Naive thymus-derived CD4-positive, alpha-beta T cell (primary cell): ENCODE measurements around the gene TNIK. TPM values are rescaled to one million over a fixed set of nuclear protein-coding genes. Genes with fewer than 3 reads are reported as not detected.

Source experiments
- ATAC-seq: fragments of 150-1000 bp; cut with Tn5 transposase; 2 replicates; pipeline ENCODE4 v1.10.0; 2021; ENCODE audit warnings: mild to moderate bottlenecking, moderate library complexity
- CTCF ChIA-PET: fragments of 350-600 bp; sonication (Branson Sonifier 250); formaldehyde crosslinking; loops from one replicate; lab custom pipeline; 2021; ENCODE audit warnings: antibody characterized with exemption; lab: Charles Lee
- POLR2A ChIA-PET: fragments of 350-600 bp; sonication (Branson Sonifier 250); formaldehyde crosslinking; loops from one replicate; lab custom pipeline; 2021; ENCODE audit warnings: antibody characterized with exemption, inconsistent platforms; lab: Charles Lee
- DNase-seq, 9 donors: peaks; one replicate each; pipeline versions ENCODE4 v3.0.0 to v3.0.0-alpha.2; 2020 to 2022; ENCODE audit warnings: mixed read lengths in 1 of 9
- H3K27ac ChIP-seq: one replicate; pipeline ENCODE4 v1.7.0; 2013; ENCODE audit warnings: mild to moderate bottlenecking, low read depth, low read length, moderate library complexity
- H3K27me3 ChIP-seq, 2 donors: one replicate each; pipeline ENCODE4 v1.7.0; 2013; ENCODE audit warnings: low read length in 2 of 2, mild to moderate bottlenecking in 2 of 2, moderate library complexity in 2 of 2; ENCODE audit not compliant: control insufficient read depth in 2 of 2, insufficient read depth in 2 of 2
- H3K36me3 ChIP-seq, 3 experiments: 1 replicate in 2 of 3; 2 replicates in 1 of 3; pipeline ENCODE4 v1.7.0; 2013; ENCODE audit warnings: low read length in 3 of 3, mild to moderate bottlenecking in 3 of 3, moderate library complexity in 1 of 3; ENCODE audit not compliant: insufficient read depth in 3 of 3, control insufficient read depth in 2 of 3
- H3K4me1 ChIP-seq, 2 donors: one replicate each; pipeline ENCODE4 v1.7.0; 2013; ENCODE audit warnings: low read length in 2 of 2, mild to moderate bottlenecking in 2 of 2, moderate library complexity in 1 of 2; ENCODE audit not compliant: control insufficient read depth in 2 of 2, insufficient read depth in 2 of 2
- H3K4me3 ChIP-seq: 2 replicates; pipeline ENCODE4 v1.7.0; 2013; ENCODE audit warnings: mild to moderate bottlenecking, low read length
- H3K9me3 ChIP-seq, 3 experiments: 1 replicate in 2 of 3; 2 replicates in 1 of 3; pipeline ENCODE4 v1.7.0; 2013; ENCODE audit warnings: low read length in 3 of 3; ENCODE audit not compliant: control insufficient read depth in 2 of 3
- H3K27ac Mint-ChIP-seq, 9 donors: one replicate each; pipeline ENCODE4 v1.8.0; 2020 to 2022; ENCODE audit warnings: mixed read lengths in 9 of 9, mild to moderate bottlenecking in 8 of 9, moderate library complexity in 5 of 9, inconsistent platforms in 2 of 9
- H3K27me3 Mint-ChIP-seq, 5 donors: one replicate each; pipeline ENCODE4 v1.8.0; 2021 to 2022; ENCODE audit warnings: mixed read lengths in 5 of 5, mild to moderate bottlenecking in 1 of 5
- H3K36me3 Mint-ChIP-seq, 5 donors: one replicate each; pipeline ENCODE4 v1.8.0; 2020 to 2022; ENCODE audit warnings: mixed read lengths in 5 of 5, mild to moderate bottlenecking in 3 of 5, inconsistent platforms in 1 of 5
- H3K4me1 Mint-ChIP-seq, 7 donors: one replicate each; pipeline ENCODE4 v1.8.0; 2020 to 2022; ENCODE audit warnings: mixed read lengths in 7 of 7, mild to moderate bottlenecking in 3 of 7, inconsistent platforms in 1 of 7
- H3K4me3 Mint-ChIP-seq, 10 donors: one replicate each; pipeline ENCODE4 v1.8.0; 2020 to 2022; ENCODE audit warnings: mild to moderate bottlenecking in 10 of 10, mixed read lengths in 10 of 10, moderate library complexity in 6 of 10, inconsistent platforms in 2 of 10
- H3K9me3 Mint-ChIP-seq, 11 donors: one replicate each; pipeline ENCODE4 v1.8.0; 2020 to 2022; ENCODE audit warnings: mixed read lengths in 11 of 11, mild to moderate bottlenecking in 4 of 11, inconsistent platforms in 1 of 11, moderate library complexity in 1 of 11
- intact Hi-C, 2 donors: fragments of 100-400 bp; cut with micrococcal nuclease; formaldehyde crosslinking; loops; one replicate each; pipeline ENCODE4 v1.15.1; 2023
- polyA plus RNA-seq, 2 donors: library from polyadenylated mRNA; unstranded; fragments of 300-500 nt; fragmentation: Illumina TruSeq; gene quantifications; one replicate each; pipeline ENCODE4 v1.2.3, GENCODE V29; 2021
- total RNA-seq, 6 experiments: library from RNA in 5 of 6; stranded (reverse) in 5 of 6; gene quantifications; 1 replicate in 5 of 6; 2 replicates in 1 of 6; pipeline ENCODE4 v1.2.3 and lab custom pipeline; 2021 to 2026

TNIK gene
- total and polyA plus RNA-seq, 7 experiments from 2014 or later = 20.2 to 74.9 (median 66.3) TPM

DNA sequence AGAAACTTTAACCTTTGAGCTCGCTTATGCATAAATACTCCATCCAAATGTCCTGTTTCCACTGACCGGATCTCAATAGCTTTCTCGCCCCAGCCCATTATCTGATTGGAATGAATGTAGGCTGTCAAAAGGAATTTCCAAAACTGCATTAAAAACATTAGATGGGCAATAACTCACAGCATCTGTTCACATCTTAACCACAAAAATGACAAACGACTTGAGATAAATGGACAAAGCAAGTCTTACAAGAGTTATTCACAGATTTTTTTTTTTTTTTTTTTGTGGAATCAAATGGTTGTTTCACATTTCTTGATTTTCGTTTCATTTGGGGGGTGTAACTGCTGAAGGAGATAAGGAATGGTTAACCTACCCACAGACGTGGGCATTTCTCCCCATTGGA is 394.0 kb downstream of the TNIK start:
- H3K4me1 Mint-ChIP-seq = no peaks in the 10 kb centered on the region
- no peak overlapping the region for H3K27ac Mint-ChIP-seq
- DNase-seq (no peak), ATAC-seq (no peak)
- Histone ChIP-seq H3K27me3 (no peaks in the 10 kb centered on the region), H3K4me3 (no peak overlapping the region), H3K9me3 (no peaks in the 10 kb centered on the region), H3K27ac (no peak overlapping the region), H3K4me1 (no peaks in the 10 kb centered on the region), H3K36me3 (peaks cover 7 to 75% (median 12%) of the 10 kb centered on the region in 3 experiments)
- POLR2A ChIA-PET = interaction anchor here (0.6 kb wide), 1 partner anchor 9 kb away, joined by 7 read pairs; no protein-coding TSS in a partner anchor
- no peaks in the 10 kb centered on the region for H3K27me3 Mint-ChIP-seq
- no peak overlapping the region for H3K4me3 Mint-ChIP-seq
- CTCF ChIA-PET = no interaction called here
- H3K9me3 Mint-ChIP-seq = peaks cover 0 to 5% (median 0%) of the 10 kb centered on the region in 11 donors
- intact Hi-C loops = no loop called here
- peaks cover 31 to 85% (median 64%) of the 10 kb centered on the region in 5 donors for H3K36me3 Mint-ChIP-seq

DNA sequence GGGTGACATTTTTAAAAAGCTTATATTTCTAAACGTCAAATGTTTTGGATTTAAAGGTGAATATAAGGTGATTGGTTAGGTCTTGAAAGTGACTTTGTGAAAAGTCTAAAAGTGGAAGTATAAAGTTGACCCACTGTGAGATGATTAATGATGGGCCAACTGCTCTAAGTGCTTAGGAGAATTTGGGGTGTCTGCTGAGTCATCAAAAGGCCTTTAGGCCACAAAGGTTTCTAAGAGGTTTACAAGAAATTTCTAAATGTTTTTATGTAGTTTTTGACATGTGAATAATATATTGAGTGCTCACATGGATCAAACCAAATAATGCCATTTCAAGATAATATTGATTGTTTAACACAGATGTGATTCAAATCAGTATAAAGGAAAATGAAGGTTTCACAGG is 394.5 kb downstream of the TNIK start:
- CTCF ChIA-PET = no interaction called here
- H3K36me3 ChIP-seq = peaks cover 7 to 72% (median 12%) of the 10 kb centered on the region in 3 experiments
- H3K27ac Mint-ChIP-seq = no peak overlapping the region
- H3K4me3 Mint-ChIP-seq = no peak overlapping the region
- peaks cover 31 to 81% (median 62%) of the 10 kb centered on the region in 5 donors for H3K36me3 Mint-ChIP-seq
- H3K9me3 ChIP-seq = no peaks in the 10 kb centered on the region
- no peaks in the 10 kb centered on the region for H3K27me3 Mint-ChIP-seq
- intact Hi-C loops = no loop called here
- H3K4me1 Mint-ChIP-seq = no peaks in the 10 kb centered on the region
- ATAC-seq = no peak
- POLR2A ChIA-PET = interaction anchor here (0.6 kb wide), 1 partner anchor 9 kb away, joined by 7 read pairs; no protein-coding TSS in a partner anchor
- H3K4me1 ChIP-seq = no peaks in the 10 kb centered on the region
- H3K27me3 ChIP-seq = no peaks in the 10 kb centered on the region
- H3K9me3 Mint-ChIP-seq = peaks cover 0 to 5% (median 0%) of the 10 kb centered on the region in 11 donors
- H3K4me3 ChIP-seq = no peak overlapping the region
- no peak for DNase-seq
- H3K27ac ChIP-seq = no peak overlapping the region

DNA sequence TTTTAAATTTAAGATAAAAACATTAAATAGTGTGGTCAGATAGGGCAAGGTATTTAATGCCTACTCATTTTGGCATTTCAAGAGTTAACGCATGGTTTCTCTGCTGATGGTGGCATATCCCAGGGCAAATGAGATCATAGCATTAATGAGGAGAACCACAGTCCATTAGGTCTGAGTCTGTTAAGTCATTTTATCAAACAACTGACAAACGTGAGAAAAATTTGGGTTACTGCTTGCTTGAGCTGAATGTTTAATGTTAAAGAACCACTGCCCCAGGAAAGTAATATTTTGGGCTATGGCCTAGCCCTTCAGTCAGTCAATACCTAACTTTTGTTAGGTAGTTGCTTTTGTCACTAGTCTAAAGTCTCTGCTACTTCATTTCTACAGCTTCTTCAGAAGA is 395.7 kb downstream of the TNIK start:
- POLR2A ChIA-PET = no interaction called here
- no peak for DNase-seq
- no peaks in the 10 kb centered on the region for H3K27me3 ChIP-seq
- H3K9me3 Mint-ChIP-seq = no peaks in the 10 kb centered on the region
- no peaks in the 10 kb centered on the region for H3K4me1 ChIP-seq
- H3K36me3 Mint-ChIP-seq = peaks cover 19 to 70% (median 52%) of the 10 kb centered on the region in 5 donors
- intact Hi-C loops = no loop called here
- no peak overlapping the region for H3K27ac Mint-ChIP-seq
- H3K36me3 ChIP-seq = peaks cover 4 to 59% (median 7%) of the 10 kb centered on the region in 3 experiments
- no peaks in the 10 kb centered on the region for H3K9me3 ChIP-seq
- no peak overlapping the region for H3K4me3 Mint-ChIP-seq
- CTCF ChIA-PET = no interaction called here
- H3K4me1 Mint-ChIP-seq = no peaks in the 10 kb centered on the region
- no peak for ATAC-seq
- no peak overlapping the region for H3K4me3 ChIP-seq
- no peak overlapping the region for H3K27ac ChIP-seq
- H3K27me3 Mint-ChIP-seq = no peaks in the 10 kb centered on the region

DNA sequence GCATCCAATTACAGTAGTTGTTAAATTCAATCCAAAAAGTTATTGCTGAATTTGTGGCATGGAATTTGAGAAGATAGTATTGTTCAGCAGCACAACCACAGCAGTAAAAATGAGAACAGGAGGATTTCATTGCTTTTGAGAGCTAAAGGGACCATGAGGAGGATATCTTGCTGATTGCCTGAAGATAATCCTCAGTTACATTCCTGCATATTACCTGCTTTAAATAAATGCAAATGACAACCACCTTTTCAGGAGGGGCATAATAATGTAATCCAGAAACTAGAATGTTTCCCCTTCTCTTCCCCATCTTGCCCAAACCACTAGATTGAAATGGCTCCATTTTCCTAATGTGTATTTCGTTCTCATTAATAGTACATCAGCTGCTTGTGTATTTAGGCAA is 398.5 kb downstream of the TNIK start:
- POLR2A ChIA-PET = no interaction called here
- peaks cover 10 to 49% (median 41%) of the 10 kb centered on the region in 5 donors for H3K36me3 Mint-ChIP-seq

DNA sequence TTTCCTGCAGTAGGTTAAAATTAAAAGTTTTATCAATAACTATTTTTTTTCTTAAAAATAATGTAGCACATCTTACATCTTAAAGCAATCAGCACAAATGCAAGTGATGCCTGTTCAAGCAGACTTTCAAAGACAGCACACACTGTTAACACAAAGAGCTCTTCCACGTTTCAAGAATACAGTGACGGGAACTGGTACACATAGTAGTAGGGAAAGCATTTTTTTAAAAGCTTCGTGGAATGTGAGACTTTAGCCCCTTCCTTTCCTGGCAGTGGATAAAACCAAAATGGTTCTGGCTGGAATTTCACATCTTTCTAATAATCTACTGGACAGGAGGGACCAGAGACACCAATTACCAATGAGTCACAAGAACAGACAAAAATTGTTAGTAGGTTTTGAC is 400.2 kb downstream of the TNIK start:
- Histone ChIP-seq H3K9me3 (no peaks in the 10 kb centered on the region), H3K4me3 (no peak overlapping the region), H3K4me1 (no peaks in the 10 kb centered on the region), H3K27ac (no peak overlapping the region), H3K36me3 (peaks cover 0 to 23% (median 0%) of the 10 kb centered on the region in 3 experiments), H3K27me3 (no peaks in the 10 kb centered on the region)
- Mint-ChIP-seq H3K9me3 (no peaks in the 10 kb centered on the region), H3K4me1 (no peaks in the 10 kb centered on the region), H3K4me3 (no peak overlapping the region), H3K27me3 (no peaks in the 10 kb centered on the region), H3K36me3 (peaks cover 10 to 32% (median 25%) of the 10 kb centered on the region in 5 donors), H3K27ac (peak overlapping the region in 1 of 9 donors; percentile 2)
- ChIA-PET CTCF (no interaction called here), POLR2A (no interaction called here)
- intact Hi-C loops = no loop called here
- DNase-seq (no peak), ATAC-seq (no peak)

More for the DNA sequence above, 398.5 kb downstream of the TNIK start:
- ATAC-seq = no peak
- H3K9me3 ChIP-seq = no peaks in the 10 kb centered on the region
- no peak overlapping the region for H3K4me3 ChIP-seq
- no peaks in the 10 kb centered on the region for H3K27me3 ChIP-seq
- no peaks in the 10 kb centered on the region for H3K9me3 Mint-ChIP-seq
- H3K27me3 Mint-ChIP-seq = no peaks in the 10 kb centered on the region
- no peaks in the 10 kb centered on the region for H3K4me1 Mint-ChIP-seq
- no peak for DNase-seq
- intact Hi-C loops = no loop called here
- H3K4me3 Mint-ChIP-seq = no peak overlapping the region
- CTCF ChIA-PET = no interaction called here
- no peak overlapping the region for H3K27ac ChIP-seq
- peaks cover 0 to 40% (median 7%) of the 10 kb centered on the region in 3 experiments for H3K36me3 ChIP-seq
- H3K4me1 ChIP-seq = no peaks in the 10 kb centered on the region
- H3K27ac Mint-ChIP-seq = peak overlapping the region in 2 of 9 donors; percentile 23 to 33

DNA sequence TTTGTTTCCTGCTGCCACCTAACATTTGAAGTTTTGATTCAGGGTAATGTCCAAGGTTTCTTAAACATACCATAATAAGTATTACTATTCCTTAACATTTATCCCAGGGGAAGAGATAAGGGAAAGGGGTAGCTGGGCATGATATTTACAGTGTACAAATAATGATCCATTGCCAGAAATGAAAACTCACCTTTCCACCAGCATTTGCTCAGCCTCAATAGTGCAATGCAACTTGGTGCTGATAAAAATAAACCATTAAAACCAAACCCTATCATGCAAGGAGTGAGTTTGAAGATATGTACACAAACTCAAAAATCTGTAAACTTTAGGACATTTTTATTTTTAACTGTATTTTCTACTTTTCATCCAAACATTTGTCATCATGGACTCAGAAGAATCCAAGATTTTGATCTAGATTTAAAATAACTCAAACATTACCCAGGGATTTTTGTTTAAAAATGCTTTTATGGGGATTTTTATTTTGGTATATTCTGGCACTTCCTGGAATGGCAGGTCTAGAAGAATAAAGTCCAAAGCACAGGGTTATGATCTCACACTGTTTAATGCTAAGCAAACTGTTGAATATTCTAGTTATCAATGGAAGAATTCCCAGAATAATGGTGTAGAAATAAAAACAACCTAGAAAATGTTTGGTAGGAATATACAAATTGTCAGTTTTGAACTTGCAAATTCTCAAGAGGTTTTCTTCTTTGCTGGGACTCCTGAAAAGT is 401.2 kb downstream of the TNIK start:
- no peak for ATAC-seq
- POLR2A ChIA-PET = no interaction called here
- Mint-ChIP-seq H3K27ac (peak overlapping the region in 2 of 9 donors; percentile 2 to 4), H3K9me3 (no peaks in the 10 kb centered on the region), H3K36me3 (peaks cover 10 to 23% (median 18%) of the 10 kb centered on the region in 5 donors), H3K4me3 (no peak overlapping the region), H3K4me1 (no peaks in the 10 kb centered on the region), H3K27me3 (no peaks in the 10 kb centered on the region)
- H3K4me3 ChIP-seq = no peak overlapping the region
- peaks cover 0 to 18% (median 0%) of the 10 kb centered on the region in 3 experiments for H3K36me3 ChIP-seq
- no peak overlapping the region for H3K27ac ChIP-seq
- no peaks in the 10 kb centered on the region for H3K4me1 ChIP-seq
- H3K9me3 ChIP-seq = no peaks in the 10 kb centered on the region
- intact Hi-C loops = no loop called here
- no peak for DNase-seq
- CTCF ChIA-PET = no interaction called here
- H3K27me3 ChIP-seq = no peaks in the 10 kb centered on the region

DNA sequence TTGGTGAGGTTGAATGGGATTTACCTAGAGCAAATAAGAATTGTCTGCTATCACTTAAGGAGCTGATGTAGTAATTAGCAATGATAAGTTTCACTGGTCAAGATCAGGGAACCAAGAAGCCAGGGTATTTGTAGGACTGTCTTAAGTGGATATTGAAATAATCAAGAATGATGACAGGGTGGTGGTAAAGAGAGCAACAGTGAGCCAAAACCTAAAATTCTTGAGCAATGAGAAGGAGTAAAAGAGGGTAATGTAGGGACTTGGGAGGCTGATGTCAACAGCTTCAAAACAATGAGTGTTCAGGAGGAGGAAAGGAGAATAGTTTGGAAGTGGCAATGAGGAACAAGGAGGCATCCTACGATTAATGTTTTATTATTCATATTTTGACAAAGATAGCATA is 402.1 kb downstream of the TNIK start:
- H3K4me3 ChIP-seq = no peak overlapping the region
- ChIA-PET CTCF (no interaction called here), POLR2A (no interaction called here)

More for the DNA sequence above, 402.1 kb downstream of the TNIK start:
- ATAC-seq (no peak), DNase-seq (no peak)
- peaks cover 0 to 5% (median 0%) of the 10 kb centered on the region in 11 donors for H3K9me3 Mint-ChIP-seq
- Histone ChIP-seq H3K4me1 (no peaks in the 10 kb centered on the region), H3K27ac (no peak overlapping the region), H3K36me3 (peaks cover 0 to 8% (median 0%) of the 10 kb centered on the region in 3 experiments), H3K27me3 (no peaks in the 10 kb centered on the region), H3K9me3 (no peaks in the 10 kb centered on the region)
- peaks cover under 1 to 13% (median 9%) of the 10 kb centered on the region in 5 donors for H3K36me3 Mint-ChIP-seq
- no peak overlapping the region for H3K4me3 Mint-ChIP-seq
- H3K27me3 Mint-ChIP-seq = no peaks in the 10 kb centered on the region
- no peaks in the 10 kb centered on the region for H3K4me1 Mint-ChIP-seq
- no peak overlapping the region for H3K27ac Mint-ChIP-seq
- intact Hi-C loops = no loop called here
